Endodermal cell (in vitro differentiated cells): Measurements from ENCODE around the gene SMIM7. TPM values are rescaled to one million over a fixed set of nuclear protein-coding genes. Genes with fewer than 3 reads are reported as not detected.
"Not testable (repeated sequence)": the region's sequence is repeated elsewhere in the genome, so short reads cannot be mapped to it uniquely, and the experiment has no call there.

Source experiments
- DNase-seq: peaks from one replicate; pipeline ENCODE4 v3.0.0-alpha.2; 2017
- H3K27ac ChIP-seq: 2 replicates; pipeline ENCODE4 v1.5.1; 2013; ENCODE audit warnings: mild to moderate bottlenecking, low read depth, low read length, moderate library complexity
- H3K27me3 ChIP-seq: 2 replicates; pipeline ENCODE4 v1.6.1; 2013; ENCODE audit warnings: mild to moderate bottlenecking, low read length, moderate library complexity; ENCODE audit not compliant: insufficient read depth, control insufficient read depth, poor library complexity, severe bottlenecking
- H3K36me3 ChIP-seq: 2 replicates; pipeline ENCODE4 v1.7.0; 2013; ENCODE audit warnings: mild to moderate bottlenecking, low read length, moderate library complexity; ENCODE audit not compliant: control insufficient read depth, insufficient read depth
- H3K4me1 ChIP-seq: one replicate; pipeline ENCODE4 v1.7.0; 2013; ENCODE audit warnings: low read length; ENCODE audit not compliant: control insufficient read depth, insufficient read depth
- H3K4me3 ChIP-seq: 2 replicates; pipeline ENCODE4 v1.5.1; 2013; ENCODE audit warnings: mild to moderate bottlenecking, low read length, moderate library complexity
- H3K9ac ChIP-seq: 2 replicates; pipeline ENCODE4 v1.6.1; 2013; ENCODE audit warnings: mild to moderate bottlenecking, low read length, moderate library complexity; ENCODE audit not compliant: poor library complexity, severe bottlenecking; ENCODE audit errors: extremely low read depth
- H3K9me3 ChIP-seq: 2 replicates; pipeline ENCODE4 v1.6.1; 2013; ENCODE audit warnings: mild to moderate bottlenecking, low read length, moderate library complexity; ENCODE audit not compliant: control insufficient read depth
- H3K27ac Mint-ChIP-seq: 2 replicates; pipeline ENCODE4 v1.8.0; 2020; ENCODE audit warnings: mixed read lengths
- H3K27me3 Mint-ChIP-seq: 2 replicates; pipeline ENCODE4 v1.8.0; 2021; ENCODE audit warnings: mild to moderate bottlenecking, mixed read lengths; ENCODE audit not compliant: insufficient read depth
- H3K36me3 Mint-ChIP-seq: 2 replicates; pipeline ENCODE4 v1.8.0; 2020; ENCODE audit warnings: low read depth, mixed read lengths
- H3K4me1 Mint-ChIP-seq: 2 replicates; pipeline ENCODE4 v1.8.0; 2020; ENCODE audit warnings: mixed read lengths
- H3K4me3 Mint-ChIP-seq: 2 replicates; pipeline ENCODE4 v1.8.0; 2020; ENCODE audit warnings: mild to moderate bottlenecking, moderate library complexity, mixed read lengths
- H3K9me3 Mint-ChIP-seq: 2 replicates; pipeline ENCODE4 v1.8.0; 2020; ENCODE audit warnings: mild to moderate bottlenecking, mixed read lengths
- CTCF ChIP-seq: fragments of 200-600 bp; sonication (generic); conservative IDR thresholded peaks from 2 replicates; pipeline ENCODE4 v1.5.0; 2021; ENCODE audit warnings: antibody characterized with exemption, mild to moderate bottlenecking
- WGBS, 2 experiments: methylation state at CpG; one replicate each; pipeline versions ENCODE4 v1.1.5 to v1.1.7; 2013; ENCODE audit warnings: missing lambda C conversion rate in 2 of 2, mixed read lengths in 1 of 2; ENCODE audit not compliant: insufficient coverage in 1 of 2, insufficient read length in 1 of 2; 5-methylcytosine and 5-hydroxymethylcytosine counted together
- total RNA-seq, 2 donors: library from RNA; stranded (reverse); fragmentation: NEBNext Ultra II Directional in 1 of 2; extraction: Animal tissue kit (Norgen Biotek cat#: 25700) in 1 of 2; gene quantifications; 2 replicates in 1 of 2; 3 replicates in 1 of 2; pipeline ENCODE4 v1.2.1, GENCODE V29; 2021

The SMIM7 gene
- total RNA-seq, 2 donors from 2014 or later, result 57.6 to 91.4 TPM

- Mint-ChIP-seq H3K27ac (no peak overlapping the region), H3K4me3 (no peak overlapping the region), H3K9me3 (no peaks in the 10 kb centered on the region), H3K27me3 (no peaks in the 10 kb centered on the region), H3K36me3 (peaks cover 82% of the 10 kb centered on the region), H3K4me1 (no peaks in the 10 kb centered on the region)
- no peak overlapping the region for H3K27ac ChIP-seq
- TF ChIP-seq CTCF, result no peak
- no peaks in the 10 kb centered on the region for H3K4me1 ChIP-seq
- H3K4me3 ChIP-seq, result no peak overlapping the region
- H3K9me3 ChIP-seq, result no peaks in the 10 kb centered on the region
- 92 to 100% methylated on average over 1 to 3 of the region's 3 CpGs for WGBS, 2 experiments
- H3K36me3 ChIP-seq, result peaks cover 83% of the 10 kb centered on the region
- no peak overlapping the region for H3K9ac ChIP-seq
- DNase-seq, result no peak
- no peaks in the 10 kb centered on the region for H3K27me3 ChIP-seq
Measured at GRCh38 chr19:16654627-16655026, 5.3 kb downstream of the SMIM7 start.

- H3K36me3 ChIP-seq, result peaks cover 87% of the 10 kb centered on the region
- no peaks in the 10 kb centered on the region for H3K4me1 Mint-ChIP-seq
Measured at GRCh38 chr19:16654140-16654539, 5.8 kb downstream of the SMIM7 start.

GRCh38 chr19:16652854-16653253 is 7.1 kb downstream of the SMIM7 start:
- H3K27me3 ChIP-seq, result no peaks in the 10 kb centered on the region
- H3K9ac ChIP-seq, result no peak overlapping the region
- H3K4me3 ChIP-seq, result no peak overlapping the region
- H3K4me1 ChIP-seq, result no peaks in the 10 kb centered on the region
- no peak overlapping the region for H3K27ac ChIP-seq
- no peak overlapping the region for H3K4me3 Mint-ChIP-seq
- no peaks in the 10 kb centered on the region for H3K9me3 Mint-ChIP-seq
- H3K36me3 Mint-ChIP-seq, result peaks cover 83% of the 10 kb centered on the region
- H3K27ac Mint-ChIP-seq, result no peak overlapping the region
- no peak for TF ChIP-seq CTCF
- H3K36me3 ChIP-seq, result peaks cover 81% of the 10 kb centered on the region
- H3K9me3 ChIP-seq, result no peaks in the 10 kb centered on the region
- H3K27me3 Mint-ChIP-seq, result no peaks in the 10 kb centered on the region
- DNase-seq, result no peak
- WGBS, 2 experiments, result 93 to 97% methylated on average over 7 of the region's 7 CpGs
- no peaks in the 10 kb centered on the region for H3K4me1 Mint-ChIP-seq

More at GRCh38 chr19:16654140-16654539, 5.8 kb downstream of the SMIM7 start:
- H3K27me3 ChIP-seq, result no peaks in the 10 kb centered on the region
- Mint-ChIP-seq H3K36me3 (peaks cover 86% of the 10 kb centered on the region), H3K9me3 (no peaks in the 10 kb centered on the region), H3K27ac (no peak overlapping the region), H3K27me3 (no peaks in the 10 kb centered on the region), H3K4me3 (no peak overlapping the region)
- DNase-seq, result peak; percentile 64
- TF ChIP-seq CTCF, result no peak
- no peaks in the 10 kb centered on the region for H3K9me3 ChIP-seq
- no peak overlapping the region for H3K27ac ChIP-seq
- H3K4me3 ChIP-seq, result no peak overlapping the region
- H3K9ac ChIP-seq, result no peak overlapping the region
- no peaks in the 10 kb centered on the region for H3K4me1 ChIP-seq
- 93 to 100% methylated on average over 3 of the region's 3 CpGs for WGBS, 2 experiments

GRCh38 chr19:16651421-16652188 is 8.3 kb downstream of the SMIM7 start:
- not testable (repeated sequence) for DNase-seq, H3K4me1 ChIP-seq, H3K27ac Mint-ChIP-seq, H3K9ac ChIP-seq, H3K4me1 Mint-ChIP-seq, H3K27me3 Mint-ChIP-seq, H3K9me3 ChIP-seq, H3K9me3 Mint-ChIP-seq, H3K27me3 ChIP-seq, H3K4me3 ChIP-seq, H3K4me3 Mint-ChIP-seq, H3K27ac ChIP-seq
- peaks cover 85% of the 10 kb centered on the region for H3K36me3 Mint-ChIP-seq
- 89 to 92% methylated on average over 7 to 8 of the region's 8 CpGs for WGBS, 2 experiments
- peaks cover 82% of the 10 kb centered on the region for H3K36me3 ChIP-seq
